Stimulated activated CD8-positive, alpha-beta memory T cell treated with anti-CD3 and anti-CD28 coated beads, Interleukin-7, amount 100 ng/mL, for 24 hours (primary cell): ENCODE data around the gene FSTL5.

Experiments
- DNase-seq: peaks from one replicate; pipeline ENCODE4 v3.0.0-alpha.2; 2020; ENCODE audit warnings: low read depth

FSTL5 gene

GRCh38 chr4:161581262-161582230 is 582.3 kb downstream of the FSTL5 start:
- no peak for DNase-seq

DNA sequence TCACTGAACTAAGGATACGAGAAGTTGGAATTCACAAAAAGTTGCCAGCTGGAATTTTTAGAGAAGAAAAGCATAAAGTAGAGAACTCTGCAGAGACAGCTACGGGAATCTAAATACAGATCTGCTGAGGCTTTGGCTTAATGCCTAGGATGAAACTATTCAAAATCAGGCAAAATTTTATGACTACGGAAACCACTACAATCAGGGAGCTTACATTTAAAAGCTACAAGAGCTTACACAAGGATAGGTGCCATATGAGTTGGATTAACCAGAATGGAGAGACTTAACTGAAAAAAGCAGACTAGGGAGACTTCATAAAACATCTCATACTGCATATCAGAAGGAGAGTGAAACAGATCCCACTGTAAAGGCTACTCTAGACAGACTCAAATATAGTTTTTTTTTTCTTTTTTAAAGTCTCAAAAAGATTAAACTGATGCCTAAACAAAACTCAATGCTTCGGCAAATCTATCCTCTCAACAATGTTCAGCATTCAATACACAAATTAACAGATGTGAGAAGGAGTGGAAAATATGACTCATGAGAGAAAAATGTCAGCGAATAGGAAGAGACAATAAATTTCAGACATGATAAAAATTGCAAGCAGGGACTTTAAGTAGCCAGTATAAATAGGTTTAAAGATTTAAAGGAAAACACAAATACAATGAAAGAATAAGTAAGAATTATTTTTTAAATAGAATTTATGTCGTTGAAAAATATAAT is 586.1 kb downstream of the FSTL5 start:
- DNase-seq = no peak

GRCh38 chr4:161573836-161574235 is 590.0 kb downstream of the FSTL5 start:
- no peak for DNase-seq

- DNase-seq = no peak
Measured at GRCh38 chr4:161564230-161564834, 599.5 kb downstream of the FSTL5 start.

DNA sequence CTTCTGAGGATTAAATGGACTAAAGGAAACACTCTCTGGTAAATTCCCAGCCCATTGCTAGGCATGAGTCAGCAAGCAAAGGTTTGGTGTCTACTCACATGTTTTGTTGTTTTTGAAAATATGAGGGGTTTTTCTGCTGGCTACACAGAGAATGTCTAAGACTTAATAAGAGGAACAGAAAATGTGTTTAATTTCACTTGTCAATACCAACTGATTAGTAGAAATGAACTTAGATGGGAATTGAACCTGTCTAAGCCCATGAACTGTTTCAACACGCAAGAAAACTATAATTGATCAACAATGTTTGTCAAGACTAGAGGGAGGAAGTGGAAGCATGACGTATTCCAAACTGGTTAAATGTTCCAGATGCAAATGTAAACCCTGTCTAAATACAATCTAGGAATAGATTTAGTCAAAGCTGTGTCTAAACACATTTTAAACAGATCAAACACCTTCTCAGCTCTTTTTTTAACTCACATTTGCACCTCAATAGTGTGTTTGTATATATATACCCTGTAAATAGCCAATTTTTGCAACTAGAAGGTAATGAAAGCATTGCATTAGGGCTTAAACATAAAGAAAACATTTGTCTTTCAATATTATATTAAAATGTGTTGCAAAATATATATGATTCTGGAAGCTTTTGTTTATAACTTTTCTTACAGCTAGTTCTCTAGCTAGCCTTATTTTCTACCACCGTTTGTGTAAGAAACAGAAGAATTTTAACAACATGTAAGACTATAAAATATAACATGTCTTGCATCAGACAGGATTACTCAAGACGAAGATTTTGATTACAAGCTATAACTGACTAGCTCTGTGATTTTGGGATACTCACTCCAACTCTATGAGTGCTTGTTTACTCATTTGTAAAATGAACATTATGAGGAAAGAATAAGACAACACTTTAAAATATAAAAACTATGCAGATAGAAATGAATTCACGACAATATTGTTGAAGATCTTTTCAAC is 607.8 kb downstream of the FSTL5 start:
- DNase-seq = no peak

DNA sequence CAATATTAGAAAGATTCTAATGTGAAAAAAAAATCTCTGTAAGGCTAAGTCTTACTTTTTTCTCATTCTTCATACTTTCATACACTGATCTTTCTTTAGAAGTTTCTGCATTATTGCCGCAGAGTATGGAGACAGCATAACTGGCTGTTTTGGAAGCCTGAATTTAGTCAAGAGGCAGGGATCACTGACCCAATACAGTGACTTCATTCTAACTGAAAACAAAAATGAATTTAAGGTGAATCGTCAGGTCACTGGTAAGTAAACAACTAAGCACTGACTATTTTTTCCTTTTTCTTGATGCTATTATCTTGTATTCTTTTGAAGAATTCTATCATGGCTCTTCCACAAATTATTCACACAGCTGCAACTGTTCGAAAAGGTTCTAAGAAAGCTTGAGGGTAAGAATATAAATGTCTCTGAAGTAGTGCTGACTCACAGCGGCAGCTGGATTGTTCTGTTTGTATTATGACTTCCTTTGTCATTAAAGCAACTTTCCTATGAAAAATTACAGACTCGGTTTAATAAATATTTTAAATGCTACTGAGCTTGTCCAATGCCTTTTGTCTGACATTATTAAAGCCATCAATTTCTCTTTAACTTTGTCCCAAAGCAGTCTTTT is 609.3 kb downstream of the FSTL5 start:
- DNase-seq = no peak

GRCh38 chr4:161546902-161547301 is 616.9 kb downstream of the FSTL5 start:
- no peak for DNase-seq

DNA sequence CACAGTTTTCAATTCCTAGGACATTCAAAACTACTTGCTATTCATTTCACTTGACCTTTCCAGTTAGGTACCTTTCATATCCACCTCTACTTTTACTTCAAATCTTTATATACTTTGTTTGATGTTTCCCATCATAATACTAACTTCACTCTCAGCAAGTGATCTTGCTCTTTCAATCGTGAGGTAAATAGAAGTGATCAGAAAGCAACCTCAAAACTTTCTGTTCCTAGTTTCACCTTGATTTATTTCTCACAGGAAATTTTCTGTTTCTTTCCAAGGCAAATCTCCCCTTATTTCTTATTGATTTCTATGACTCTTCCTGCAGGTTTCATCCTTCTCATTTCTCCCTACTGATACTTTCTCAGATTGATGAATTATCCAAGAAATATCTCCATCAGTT is 623.5 kb downstream of the FSTL5 start:
- no peak for DNase-seq

- DNase-seq = no peak
Measured at GRCh38 chr4:161538941-161539340, 624.9 kb downstream of the FSTL5 start.

DNA sequence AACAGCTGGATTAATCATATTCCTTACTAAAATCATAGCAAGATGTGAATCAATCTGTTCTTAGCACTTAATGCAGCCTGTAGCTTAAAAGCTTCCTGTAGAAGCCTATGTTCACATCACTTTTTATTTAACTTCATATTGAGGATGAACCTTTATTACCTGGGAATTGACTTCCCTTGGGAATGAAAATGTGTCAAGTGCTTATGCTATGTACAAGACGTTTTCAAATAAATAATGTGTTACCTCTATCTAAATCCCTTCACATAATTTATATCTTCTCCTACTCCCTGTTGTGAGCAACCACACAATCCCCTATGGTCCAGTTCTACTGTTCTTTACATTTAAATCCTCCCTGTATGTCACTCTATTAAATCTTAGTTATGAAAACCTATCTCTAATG is 633.1 kb downstream of the FSTL5 start:
- DNase-seq = no peak

- no peak for DNase-seq
Measured at GRCh38 chr4:161525121-161525520, 638.7 kb downstream of the FSTL5 start.

DNA sequence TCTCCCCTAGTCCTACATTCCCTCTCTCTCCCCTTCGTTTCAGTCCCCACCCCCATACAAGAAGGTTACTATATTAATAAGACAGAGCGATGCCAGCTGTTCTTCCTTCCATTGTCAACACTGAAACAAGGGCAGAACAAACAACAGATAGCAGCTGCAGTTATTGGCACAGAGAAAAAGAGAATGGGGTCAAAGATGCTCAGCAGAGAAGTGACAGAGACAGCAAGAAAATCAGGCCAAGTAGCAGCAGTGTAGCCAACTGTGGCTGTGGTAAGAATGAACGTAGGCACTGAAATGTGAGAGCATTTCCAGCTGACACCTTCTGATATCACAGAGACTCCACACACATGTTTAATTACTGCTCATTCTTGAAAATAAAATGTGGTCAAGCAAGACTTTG is 641.8 kb downstream of the FSTL5 start:
- no peak for DNase-seq

- DNase-seq = no peak
Measured at GRCh38 chr4:161519611-161520010, 644.2 kb downstream of the FSTL5 start.

DNA sequence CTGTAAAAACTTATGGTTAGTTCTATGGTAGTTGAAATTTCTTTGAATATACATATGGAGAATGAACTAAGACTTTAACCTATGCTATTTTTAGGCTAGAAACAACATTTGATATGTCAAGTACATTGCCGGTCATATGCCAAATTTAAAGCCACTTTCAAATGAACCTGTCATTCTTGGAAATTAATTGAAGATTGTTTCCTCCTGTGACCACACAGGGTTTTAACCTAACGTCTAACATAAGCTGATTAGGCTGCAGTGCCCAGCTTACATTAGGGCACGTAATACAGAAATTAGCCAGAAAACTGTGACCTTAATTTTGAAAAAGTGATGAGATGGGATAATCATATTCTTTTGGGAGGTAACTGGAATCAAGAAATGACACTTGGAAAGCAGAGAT is 645.9 kb downstream of the FSTL5 start:
- no peak for DNase-seq

DNA sequence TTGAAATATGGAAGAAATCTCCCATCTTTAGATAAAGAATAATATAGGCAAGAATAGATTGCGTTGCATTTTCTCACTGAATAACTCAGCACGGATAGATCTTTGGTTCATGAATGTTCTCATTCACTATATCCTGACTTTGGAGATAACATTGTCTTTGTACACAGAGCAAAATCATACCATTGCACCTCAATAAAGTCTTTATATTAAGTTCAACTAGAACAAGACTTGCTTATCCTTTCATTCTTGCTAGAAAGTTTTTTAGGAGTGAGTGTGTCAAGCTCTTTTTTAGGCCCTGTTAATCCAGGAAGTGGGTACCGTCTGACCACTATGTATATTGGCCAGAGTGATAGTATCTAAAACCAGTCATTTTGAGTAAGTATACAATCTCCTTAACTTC is 658.7 kb downstream of the FSTL5 start:
- DNase-seq = no peak

DNA sequence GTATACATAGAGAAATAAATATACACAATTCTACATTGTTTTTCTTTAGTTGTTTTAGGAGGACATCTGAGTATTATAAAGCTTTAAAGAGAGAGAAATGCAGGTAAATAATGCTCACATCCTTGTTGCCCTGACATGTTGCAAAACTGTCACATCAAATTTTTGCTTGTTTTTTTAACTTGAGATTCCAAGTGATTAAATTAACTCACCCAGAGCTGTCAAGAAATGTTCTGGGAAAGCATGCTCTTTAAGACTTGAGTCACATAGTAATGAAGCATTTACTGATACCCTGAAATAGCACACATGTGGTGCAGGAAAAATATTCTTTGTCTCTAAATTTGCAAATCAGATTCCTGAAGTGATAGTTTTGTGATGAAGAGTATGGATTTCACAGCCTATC is 665.6 kb downstream of the FSTL5 start:
- DNase-seq = no peak

- no peak for DNase-seq
Measured at GRCh38 chr4:161486461-161486860, 677.3 kb downstream of the FSTL5 start.

- DNase-seq = no peak
Measured at GRCh38 chr4:161466316-161466715, 697.5 kb downstream of the FSTL5 start.

- DNase-seq = no peak
Measured at GRCh38 chr4:161463436-161463835, 700.4 kb downstream of the FSTL5 start.

DNA sequence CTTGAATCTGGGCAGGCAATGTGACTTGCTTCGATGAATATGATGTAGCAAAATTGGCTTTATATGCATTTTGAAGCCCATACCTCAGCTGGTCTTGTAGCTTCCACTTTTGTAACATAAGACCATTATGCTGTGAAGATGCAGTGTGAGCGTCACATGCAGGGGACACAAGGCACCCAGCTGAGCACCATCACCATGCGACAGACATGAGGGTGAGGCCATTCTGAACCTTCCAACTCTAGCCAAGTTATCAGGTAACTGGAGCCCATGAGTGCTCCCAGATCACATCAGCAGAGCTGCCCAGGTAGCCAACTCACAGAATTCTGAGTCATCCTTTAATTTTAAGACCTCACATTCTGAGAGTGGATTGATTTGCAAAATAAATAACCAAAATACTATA is 705.9 kb downstream of the FSTL5 start:
- DNase-seq = no peak

GRCh38 chr4:161457311-161457710 is 706.5 kb downstream of the FSTL5 start:
- no peak for DNase-seq
